Prostate gland (tissue), 2 donors: ENCODE results near the gene VAMP1.

ENCODE experiments used
- POLR2A ChIP-seq: fragments of 450-650 bp; IDR thresholded peaks from one replicate; pipeline ENCODE4 v1.6.1; 2016; ENCODE audit warnings: antibody characterized with exemption, mild to moderate bottlenecking
- POLR2AphosphoS5 ChIP-seq: sonication (generic); formaldehyde crosslinking; IDR thresholded peaks from one replicate; pipeline ENCODE4 v1.6.1; 2017; ENCODE audit warnings: antibody characterized with exemption
- TF ChIP-seq, protein P1 (sequence below), 4 experiments: fragments of 200-600 bp in 2 of 4; fragments of 450-650 bp in 2 of 4; sonication (generic) in 2 of 4; IDR thresholded peaks; 1 replicate in 3 of 4; 2 replicates in 1 of 4; pipeline ENCODE4 v1.5.1; 2016 to 2019; ENCODE audit warnings: antibody characterized with exemption in 4 of 4, mild to moderate bottlenecking in 2 of 4, moderate library complexity in 2 of 4

DNA sequence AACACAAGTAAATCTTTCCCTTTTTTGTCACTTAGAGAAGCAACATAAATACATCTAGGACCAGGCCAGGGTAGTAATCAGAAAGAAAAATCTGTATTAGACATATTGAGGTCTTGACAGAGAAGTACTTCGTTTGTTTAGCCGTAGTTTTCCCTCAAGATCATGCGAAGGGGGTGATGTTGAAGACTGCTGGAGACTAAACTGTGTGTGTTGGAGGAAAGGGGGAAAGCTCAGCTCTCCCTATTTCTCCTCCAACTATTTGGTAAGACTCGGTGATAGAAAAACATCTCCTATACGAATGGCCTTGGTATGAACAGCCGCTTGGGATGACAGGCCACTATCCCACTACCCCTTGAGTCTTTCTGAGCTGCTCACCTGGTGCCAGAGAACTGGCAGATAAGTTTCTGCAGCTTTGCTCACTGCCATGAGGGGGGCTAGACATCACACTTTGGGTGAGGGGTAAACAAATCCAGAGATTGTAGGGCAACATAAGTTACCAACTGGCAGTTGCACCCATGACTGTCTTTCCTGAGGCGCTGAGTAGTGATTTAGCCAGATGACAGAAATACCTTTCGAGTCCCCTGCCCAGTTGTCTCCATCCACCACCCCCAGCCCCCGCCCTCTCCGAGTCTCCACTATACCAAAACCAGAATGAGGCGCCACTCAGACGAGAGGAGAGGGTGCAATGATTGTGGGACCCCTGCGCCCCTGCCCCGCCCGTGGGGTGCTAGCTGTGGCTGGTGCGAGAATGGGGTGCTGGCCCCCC is 685 bp downstream of the VAMP1 start:
- TF ChIP-seq POLR2AphosphoS5 = no peak
- TF ChIP-seq, protein P1, sequence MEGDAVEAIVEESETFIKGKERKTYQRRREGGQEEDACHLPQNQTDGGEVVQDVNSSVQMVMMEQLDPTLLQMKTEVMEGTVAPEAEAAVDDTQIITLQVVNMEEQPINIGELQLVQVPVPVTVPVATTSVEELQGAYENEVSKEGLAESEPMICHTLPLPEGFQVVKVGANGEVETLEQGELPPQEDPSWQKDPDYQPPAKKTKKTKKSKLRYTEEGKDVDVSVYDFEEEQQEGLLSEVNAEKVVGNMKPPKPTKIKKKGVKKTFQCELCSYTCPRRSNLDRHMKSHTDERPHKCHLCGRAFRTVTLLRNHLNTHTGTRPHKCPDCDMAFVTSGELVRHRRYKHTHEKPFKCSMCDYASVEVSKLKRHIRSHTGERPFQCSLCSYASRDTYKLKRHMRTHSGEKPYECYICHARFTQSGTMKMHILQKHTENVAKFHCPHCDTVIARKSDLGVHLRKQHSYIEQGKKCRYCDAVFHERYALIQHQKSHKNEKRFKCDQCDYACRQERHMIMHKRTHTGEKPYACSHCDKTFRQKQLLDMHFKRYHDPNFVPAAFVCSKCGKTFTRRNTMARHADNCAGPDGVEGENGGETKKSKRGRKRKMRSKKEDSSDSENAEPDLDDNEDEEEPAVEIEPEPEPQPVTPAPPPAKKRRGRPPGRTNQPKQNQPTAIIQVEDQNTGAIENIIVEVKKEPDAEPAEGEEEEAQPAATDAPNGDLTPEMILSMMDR (IDR thresholded peaks at IDR 0.05) = no peak
- no peak for TF ChIP-seq POLR2A
